B cell (primary cell): ENCODE measurements around the gene PDLIM4. TPM values are rescaled to one million over a fixed set of nuclear protein-coding genes. Genes with fewer than 3 reads are reported as not detected.

Source experiments
- ATAC-seq: fragments of 200-7000 bp; cut with Tn5 transposase; one replicate; pipeline ENCODE4 v1.10.0; 2021; ENCODE audit warnings: low read depth, mild to moderate bottlenecking, moderate number of reproducible peaks, moderate library complexity
- CTCF ChIA-PET: fragments of 350-600 bp; sonication (Branson Sonifier 250); formaldehyde crosslinking; loops from one replicate; lab custom pipeline; 2021; ENCODE audit warnings: antibody characterized with exemption, inconsistent platforms; lab: Charles Lee
- POLR2A ChIA-PET: fragments of 350-600 bp; sonication (Branson Sonifier 250); formaldehyde crosslinking; loops from one replicate; lab custom pipeline; 2021; ENCODE audit warnings: antibody characterized with exemption; lab: Charles Lee
- DNase-seq: peaks from one replicate; pipeline ENCODE4 v3.0.0; 2013
- H2AFZ ChIP-seq: 2 replicates; pipeline ENCODE4 v1.6.1; 2012; ENCODE audit warnings: mild to moderate bottlenecking, low read depth, low read length; ENCODE audit not compliant: insufficient read depth, poor library complexity, severe bottlenecking
- H3K27ac ChIP-seq, 2 donors: 1 replicate in 1 of 2; 2 replicates in 1 of 2; pipeline ENCODE4 v1.5.1; 2012 to 2013; ENCODE audit warnings: low read length in 2 of 2, mild to moderate bottlenecking in 2 of 2, moderate library complexity in 1 of 2
- H3K27me3 ChIP-seq, 4 experiments: fragments of 200-600 bp in 1 of 4; sonication (generic) in 1 of 4; replicated peaks in 1 of 4; 1 replicate in 2 of 4; 2 replicates in 2 of 4; pipeline versions ENCODE4 v1.6.1 to v1.7.0; 2013 to 2016; ENCODE audit warnings: low read length in 3 of 4, mild to moderate bottlenecking in 2 of 4, mixed read lengths in 1 of 4, moderate library complexity in 1 of 4; ENCODE audit not compliant: insufficient read depth in 4 of 4, control insufficient read depth in 3 of 4; ENCODE audit errors: control extremely low read depth in 1 of 4
- H3K36me3 ChIP-seq, 2 experiments: replicated peaks in 1 of 2; 1 replicate in 1 of 2; 2 replicates in 1 of 2; pipeline versions ENCODE4 v1.6.1 to v1.7.1; 2013; ENCODE audit warnings: low read length in 1 of 2; ENCODE audit not compliant: insufficient read depth in 2 of 2, control insufficient read depth in 1 of 2; ENCODE audit errors: control extremely low read depth in 1 of 2, extremely low read depth in 1 of 2
- H3K4me1 ChIP-seq, 2 donors: fragments of 200-600 bp in 1 of 2; sonication (generic) in 1 of 2; 1 replicate in 1 of 2; 2 replicates in 1 of 2; pipeline versions ENCODE4 v1.5.1 to v1.6.1; 2013 to 2017; ENCODE audit warnings: low read length in 2 of 2; ENCODE audit not compliant: control insufficient read depth in 2 of 2, insufficient read depth in 2 of 2
- H3K4me2 ChIP-seq: replicated peaks from 2 replicates; pipeline ENCODE3; 2012; ENCODE audit warnings: mild to moderate bottlenecking, low read depth, low read length; ENCODE audit not compliant: poor library complexity, severe bottlenecking
- H3K4me3 ChIP-seq, 5 experiments: fragments of 200-600 bp in 1 of 5; sonication (generic) in 1 of 5; 1 replicate in 3 of 5; 2 replicates in 2 of 5; pipeline versions ENCODE4 v1.5.1 to v1.7.0; 2011 to 2016; ENCODE audit warnings: low read length in 4 of 5, mild to moderate bottlenecking in 4 of 5, low read depth in 2 of 5, control low read depth in 1 of 5, moderate library complexity in 1 of 5; ENCODE audit not compliant: insufficient read depth in 1 of 5; ENCODE audit errors: control extremely low read depth in 1 of 5, extremely low read depth in 1 of 5
- H3K79me2 ChIP-seq: fragments of 200-600 bp; sonication (generic); one replicate; pipeline ENCODE4 v1.6.0; 2016; ENCODE audit warnings: low read length; ENCODE audit not compliant: control insufficient read depth, insufficient read depth
- H3K9ac ChIP-seq: fragments of 200-600 bp; sonication (generic); 2 replicates; pipeline ENCODE4 v1.6.1; 2017; ENCODE audit warnings: mild to moderate bottlenecking, low read length, moderate library complexity
- H3K9me3 ChIP-seq, 3 donors: one replicate each; pipeline versions ENCODE4 v1.6.1 to v1.7.1; 2013; ENCODE audit warnings: low read length in 2 of 3; ENCODE audit not compliant: control insufficient read depth in 2 of 3, insufficient read depth in 1 of 3; ENCODE audit errors: control extremely low read depth in 1 of 3
- H4K20me1 ChIP-seq: 2 replicates; pipeline ENCODE4 v1.6.0; 2012; ENCODE audit warnings: mild to moderate bottlenecking, low read length; ENCODE audit not compliant: insufficient read depth, control insufficient read depth, poor library complexity, severe bottlenecking
- H3K27ac Mint-ChIP-seq: one replicate; pipeline ENCODE4 v1.8.0; 2021; ENCODE audit warnings: mixed read lengths
- H3K27me3 Mint-ChIP-seq: one replicate; pipeline ENCODE4 v1.8.0; 2021; ENCODE audit warnings: mixed read lengths
- H3K4me1 Mint-ChIP-seq: one replicate; pipeline ENCODE4 v1.8.0; 2021; ENCODE audit warnings: mixed read lengths
- H3K4me3 Mint-ChIP-seq: one replicate; pipeline ENCODE4 v1.8.0; 2021; ENCODE audit warnings: mixed read lengths
- H3K9me3 Mint-ChIP-seq: one replicate; pipeline ENCODE4 v1.8.0; 2022; ENCODE audit warnings: mixed read lengths; ENCODE audit not compliant: insufficient read depth
- EZH2 ChIP-seq: IDR thresholded peaks from 2 replicates; pipeline ENCODE4 v1.6.1; 2012; ENCODE audit warnings: borderline replicate concordance, low read depth, mild to moderate bottlenecking, moderate library complexity, low read length; ENCODE audit not compliant: insufficient read depth, poor library complexity, severe bottlenecking
- WGBS: methylation state at CpG from one replicate; pipeline ENCODE4 v1.1.5; 2013; ENCODE audit warnings: missing lambda C conversion rate; ENCODE audit not compliant: insufficient coverage; 5-methylcytosine and 5-hydroxymethylcytosine counted together
- intact Hi-C: fragments of 100-400 bp; cut with micrococcal nuclease; formaldehyde crosslinking; loops from one replicate; pipeline ENCODE4 v1.10.0; 2022
- polyA plus RNA-seq: library from polyadenylated mRNA; depleted of rRNA; stranded (reverse); fragments of >200 nt; gene quantifications from 2 replicates; pipeline ENCODE4 v1.2.3, GENCODE V29; 2012
- total RNA-seq, 2 donors: library from RNA; stranded (reverse); fragments of 120-200 nt in 1 of 2; gene quantifications; 1 replicate in 1 of 2; 2 replicates in 1 of 2; pipeline versions ENCODE4 v1.2.3 to v1.2.4, GENCODE V29; 2013 to 2022
- TF ChIP-seq, protein P1 (sequence below): fragments of 200-600 bp; IDR thresholded peaks from one replicate; pipeline ENCODE4 v1.8.0; 2022; ENCODE audit warnings: antibody characterized with exemption, mild to moderate bottlenecking

The PDLIM4 gene
- total and polyA plus RNA-seq, 2 donors (not counting 1 experiment from before 2014, with no cell fraction given) = not detected

DNA sequence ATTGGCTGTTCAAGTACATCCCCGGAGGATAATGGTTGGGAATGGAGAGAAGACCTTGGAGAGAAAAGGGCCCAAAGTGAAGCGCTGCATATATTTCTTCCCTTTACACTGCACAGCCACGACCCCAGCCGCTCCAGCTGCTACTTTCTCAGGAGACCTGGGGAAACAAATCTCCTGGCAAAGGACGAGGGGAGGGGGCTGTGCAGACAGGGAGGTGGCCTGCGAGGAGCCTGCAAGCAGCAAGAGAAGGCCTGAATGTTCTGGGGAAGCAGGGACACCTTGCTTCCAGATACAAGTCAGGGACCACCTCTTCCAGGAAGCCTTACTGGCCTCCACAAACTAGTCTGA lies 739 bp upstream of the PDLIM4 start:
- POLR2A ChIA-PET = no interaction called here

More for the DNA sequence above, 739 bp upstream of the PDLIM4 start:
- no peak for TF ChIP-seq EZH2
- TF ChIP-seq, protein P1, sequence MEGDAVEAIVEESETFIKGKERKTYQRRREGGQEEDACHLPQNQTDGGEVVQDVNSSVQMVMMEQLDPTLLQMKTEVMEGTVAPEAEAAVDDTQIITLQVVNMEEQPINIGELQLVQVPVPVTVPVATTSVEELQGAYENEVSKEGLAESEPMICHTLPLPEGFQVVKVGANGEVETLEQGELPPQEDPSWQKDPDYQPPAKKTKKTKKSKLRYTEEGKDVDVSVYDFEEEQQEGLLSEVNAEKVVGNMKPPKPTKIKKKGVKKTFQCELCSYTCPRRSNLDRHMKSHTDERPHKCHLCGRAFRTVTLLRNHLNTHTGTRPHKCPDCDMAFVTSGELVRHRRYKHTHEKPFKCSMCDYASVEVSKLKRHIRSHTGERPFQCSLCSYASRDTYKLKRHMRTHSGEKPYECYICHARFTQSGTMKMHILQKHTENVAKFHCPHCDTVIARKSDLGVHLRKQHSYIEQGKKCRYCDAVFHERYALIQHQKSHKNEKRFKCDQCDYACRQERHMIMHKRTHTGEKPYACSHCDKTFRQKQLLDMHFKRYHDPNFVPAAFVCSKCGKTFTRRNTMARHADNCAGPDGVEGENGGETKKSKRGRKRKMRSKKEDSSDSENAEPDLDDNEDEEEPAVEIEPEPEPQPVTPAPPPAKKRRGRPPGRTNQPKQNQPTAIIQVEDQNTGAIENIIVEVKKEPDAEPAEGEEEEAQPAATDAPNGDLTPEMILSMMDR = no peak
- no peak overlapping the region for H3K9ac ChIP-seq
- H3K27ac Mint-ChIP-seq = no peak overlapping the region
- peaks cover 8 to 9% of the 10 kb centered on the region in 2 donors for H3K4me1 ChIP-seq
- no peaks in the 10 kb centered on the region for H4K20me1 ChIP-seq
- H2AFZ ChIP-seq = no peak overlapping the region
- H3K27ac ChIP-seq = no peak overlapping the region
- ATAC-seq = no peak
- H3K9me3 Mint-ChIP-seq = no peaks in the 10 kb centered on the region
- peaks cover 2% of the 10 kb centered on the region for H3K4me1 Mint-ChIP-seq
- whole genome bisulfite sequencing = 93% methylated on average over 3 of the region's 6 CpGs
- H3K4me2 ChIP-seq = peak overlapping the region; percentile 47
- intact Hi-C loops = no loop called here
- H3K79me2 ChIP-seq = no peaks in the 10 kb centered on the region
- CTCF ChIA-PET = no interaction called here
- peak overlapping the region; percentile 52 for H3K4me3 Mint-ChIP-seq
- H3K9me3 ChIP-seq = peaks cover 0 to 7% (median 0%) of the 10 kb centered on the region in 3 donors
- no peak overlapping the region for H3K4me3 ChIP-seq
- peaks cover 0 to 35% (median 14%) of the 10 kb centered on the region in 4 experiments for H3K27me3 ChIP-seq
- H3K27me3 Mint-ChIP-seq = peaks cover 24% of the 10 kb centered on the region
- DNase-seq = no peak
- no peaks in the 10 kb centered on the region for H3K36me3 ChIP-seq
